NK-92 (cell line): Measurements from ENCODE around the gene HHAT.
A peak's percentile ranks its signal among the peaks of the same experiment; 100 is the strongest.

Experiments
- DNase-seq: peaks from one replicate; lab custom pipeline; 2025; ENCODE audit not compliant: unreplicated experiment; lab: John Stamatoyannopoulos, UW

Gene HHAT

DNA sequence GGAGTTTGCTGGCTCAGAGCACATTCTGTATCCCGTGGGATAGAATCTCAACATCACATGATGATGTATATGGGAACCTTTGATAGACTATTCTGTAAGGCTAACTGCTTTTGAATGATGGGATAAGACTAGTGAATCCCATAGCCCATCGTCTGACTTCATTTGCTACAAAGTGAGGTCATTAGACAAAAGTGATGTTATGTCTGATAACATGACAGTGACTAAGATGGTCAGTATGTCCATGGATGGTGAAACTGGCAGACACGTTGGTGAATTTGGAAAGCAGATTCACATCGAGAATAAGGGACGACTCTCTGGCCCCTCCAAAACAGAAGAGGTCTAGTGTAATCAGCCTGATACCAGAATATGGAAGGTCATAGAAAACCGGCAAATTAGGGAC, 108.4 kb downstream of the HHAT start:
- no peak for DNase-seq

DNA sequence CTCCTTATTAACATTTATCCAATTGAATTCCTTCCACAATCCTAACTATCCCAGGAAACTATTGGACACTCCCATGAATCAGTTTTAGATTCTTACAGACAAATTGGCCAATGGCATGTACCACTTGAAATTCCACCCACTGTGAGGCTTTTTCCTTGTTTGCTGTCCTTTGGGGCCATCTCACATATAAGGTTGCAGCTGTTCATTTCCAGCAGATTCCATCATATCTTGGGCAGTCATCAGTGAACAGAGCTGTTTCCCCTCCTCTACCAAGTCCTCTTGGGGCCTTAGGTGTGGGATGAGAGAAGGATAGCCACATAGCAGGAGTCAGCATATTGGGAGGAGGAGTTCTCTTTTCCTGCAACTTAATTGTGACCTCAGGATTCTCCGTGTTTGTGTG, 109.1 kb downstream of the HHAT start:
- no peak for DNase-seq

DNA sequence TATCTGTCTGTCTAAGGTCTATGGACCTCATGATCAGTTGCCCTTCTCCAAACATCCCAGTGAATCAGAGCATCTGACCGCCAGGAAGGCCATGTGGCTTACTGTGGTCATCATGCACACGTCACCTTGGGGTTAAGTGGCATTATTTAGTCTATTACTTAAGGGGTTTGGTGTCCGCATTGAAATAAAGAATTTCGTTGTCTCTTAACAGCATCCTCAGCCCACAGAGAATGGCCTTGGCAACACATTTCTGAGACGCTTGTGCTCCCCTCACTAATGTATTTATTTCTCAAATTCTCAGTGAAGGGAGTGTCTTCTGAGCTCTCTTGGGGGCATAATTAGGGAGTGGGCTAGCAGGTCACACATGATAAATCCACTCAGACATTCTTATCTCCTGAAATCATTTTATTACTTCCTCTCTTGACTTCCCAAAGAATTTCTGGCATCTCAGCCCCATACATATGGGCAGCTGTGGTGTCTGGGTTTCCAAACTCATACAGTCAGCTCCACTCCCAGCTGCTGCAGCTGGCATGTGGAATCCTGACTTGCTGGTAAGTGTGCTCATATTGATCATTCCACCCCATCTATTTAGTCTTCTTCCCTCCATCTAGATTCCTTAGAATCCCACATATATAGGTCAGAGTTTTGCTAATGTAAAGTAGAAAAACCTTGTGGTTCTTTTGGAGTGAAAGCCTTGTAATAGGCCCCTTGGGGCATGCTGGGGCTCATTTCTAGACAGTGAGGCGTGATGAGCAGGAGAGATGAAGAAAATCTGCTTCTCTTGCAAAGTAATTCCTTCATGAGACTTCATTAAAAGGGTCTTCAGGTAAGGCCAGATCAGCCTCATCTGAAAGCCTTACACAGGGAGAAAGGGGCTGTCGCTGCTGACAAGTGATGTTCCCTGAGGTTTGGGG, 110.5 kb downstream of the HHAT start:
- no peak for DNase-seq

DNA sequence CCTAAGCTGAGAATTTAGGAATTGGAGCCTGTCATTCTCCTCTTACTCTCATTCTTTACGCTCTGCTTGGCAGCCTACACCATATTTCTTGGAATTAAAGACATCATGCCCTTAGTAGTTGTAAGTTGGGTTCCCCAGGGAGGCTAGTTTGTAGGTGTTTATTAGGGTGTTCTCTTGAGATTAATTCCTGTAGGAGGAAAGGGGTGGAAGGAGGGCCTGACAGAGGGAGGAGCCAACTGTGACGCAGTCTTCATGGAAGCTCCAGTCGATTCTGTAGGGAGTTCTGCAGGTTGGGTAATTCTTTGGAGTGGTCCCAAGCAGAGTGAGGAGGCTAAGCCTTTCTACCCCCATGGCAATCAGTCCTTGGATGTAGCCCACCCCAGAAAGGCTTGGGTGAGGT, 111.4 kb downstream of the HHAT start:
- no peak for DNase-seq

DNA sequence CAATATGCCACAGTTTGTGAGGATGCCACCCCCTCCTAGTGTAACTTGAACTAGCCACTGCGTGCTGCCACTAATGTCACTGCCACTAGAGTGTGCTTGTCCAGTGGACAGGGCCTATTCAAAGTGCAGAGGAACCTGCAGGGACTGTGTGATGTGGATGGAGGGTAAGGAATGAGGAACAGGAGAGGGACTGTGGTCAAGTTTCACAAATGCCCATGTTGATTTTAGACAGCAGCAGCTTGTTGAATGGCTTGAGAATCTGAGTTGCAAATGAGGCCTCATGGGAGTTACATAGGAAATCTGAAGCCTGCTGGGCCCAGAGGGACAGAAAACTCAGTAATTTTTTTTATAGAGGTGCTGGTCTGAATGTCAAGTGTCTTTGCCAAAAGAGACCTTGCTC, 112.3 kb downstream of the HHAT start:
- no peak for DNase-seq

DNA sequence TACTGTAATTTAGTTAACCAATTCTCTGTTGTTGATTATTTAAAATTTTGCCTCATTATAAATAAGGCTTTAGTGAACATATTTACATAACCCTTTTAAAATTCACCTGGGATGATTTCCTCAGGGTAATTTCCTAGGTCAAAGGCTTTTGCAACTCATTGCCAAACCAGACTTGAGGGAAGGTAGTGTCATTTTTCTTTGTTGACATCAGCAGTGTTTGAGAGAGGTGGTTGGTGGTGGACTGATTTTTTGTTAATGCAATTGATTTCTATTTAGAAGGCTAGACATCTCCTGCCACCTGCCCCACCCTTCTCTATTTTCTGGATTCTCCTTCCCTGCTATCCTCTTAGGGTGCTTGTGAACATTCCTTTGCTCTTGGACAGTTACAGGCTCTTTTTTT, 116.8 kb downstream of the HHAT start:
- no peak for DNase-seq

DNA sequence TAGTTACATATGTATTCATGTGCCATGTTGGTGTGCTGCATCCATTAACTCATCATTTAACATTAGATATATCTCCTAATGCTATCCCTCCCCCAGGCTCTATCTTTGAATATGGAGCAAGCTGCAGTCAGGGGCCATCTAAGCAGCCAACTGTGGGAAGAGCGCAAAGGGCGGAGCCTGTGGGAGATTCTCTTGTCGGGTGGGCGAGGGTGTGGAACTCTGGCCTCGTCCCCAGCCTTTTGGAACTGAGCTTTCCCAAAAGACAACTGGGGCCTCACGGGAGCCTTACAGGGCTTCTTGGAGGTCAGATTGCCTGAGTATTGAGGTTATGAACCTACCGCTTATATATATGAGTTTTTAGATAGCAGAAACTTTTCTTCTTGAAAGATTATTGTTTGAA, 117.2 kb downstream of the HHAT start:
- no peak for DNase-seq

DNA sequence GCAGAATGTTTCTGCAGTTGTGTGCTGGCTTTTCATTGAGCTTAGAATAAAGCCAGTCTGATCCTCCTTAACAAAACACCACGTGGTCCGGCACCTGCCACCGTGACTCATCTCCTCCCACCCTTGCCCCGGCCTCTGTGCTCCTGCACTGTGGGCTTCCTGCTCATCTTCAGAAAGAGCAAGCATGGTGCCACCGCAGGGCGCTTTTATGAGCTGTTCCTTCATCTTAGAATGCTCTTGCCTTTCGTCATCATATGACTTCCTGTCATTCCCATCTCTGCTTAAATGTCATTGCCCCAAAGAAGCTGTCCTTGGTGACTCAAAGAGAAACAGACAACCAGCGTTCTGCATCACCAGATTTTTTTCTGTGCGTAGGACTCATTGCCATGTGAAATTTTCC, 117.8 kb downstream of the HHAT start:
- DNase-seq, result no peak

DNA sequence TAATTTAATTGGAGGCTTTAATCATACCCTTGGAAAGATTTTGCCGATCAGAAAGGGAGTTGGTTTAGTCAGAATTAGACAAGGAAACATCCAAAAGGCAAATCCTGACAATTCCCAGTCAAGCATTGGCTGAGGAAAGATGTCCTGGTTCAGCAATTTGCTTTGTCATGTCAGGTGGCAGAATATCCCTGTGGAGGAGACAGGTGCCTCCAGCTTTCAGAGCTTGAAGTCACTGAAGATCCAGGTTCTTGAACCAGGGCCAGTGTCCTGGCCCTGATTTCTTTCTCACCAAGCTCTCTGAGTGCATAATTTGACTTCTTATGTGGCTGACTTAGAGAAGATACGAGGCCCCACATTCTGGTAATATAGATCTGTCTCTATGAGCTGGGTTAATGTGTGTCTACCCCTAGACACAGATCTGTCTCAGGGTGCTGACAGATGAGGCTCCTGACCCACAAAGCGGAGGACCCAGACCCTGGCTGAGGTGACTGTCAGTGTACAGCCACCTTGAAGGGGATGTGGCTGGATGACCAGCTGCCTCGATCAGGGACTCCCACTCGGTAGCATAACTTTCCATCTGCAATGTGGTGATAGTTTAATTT, 118.9 kb downstream of the HHAT start:
- no peak for DNase-seq

DNA sequence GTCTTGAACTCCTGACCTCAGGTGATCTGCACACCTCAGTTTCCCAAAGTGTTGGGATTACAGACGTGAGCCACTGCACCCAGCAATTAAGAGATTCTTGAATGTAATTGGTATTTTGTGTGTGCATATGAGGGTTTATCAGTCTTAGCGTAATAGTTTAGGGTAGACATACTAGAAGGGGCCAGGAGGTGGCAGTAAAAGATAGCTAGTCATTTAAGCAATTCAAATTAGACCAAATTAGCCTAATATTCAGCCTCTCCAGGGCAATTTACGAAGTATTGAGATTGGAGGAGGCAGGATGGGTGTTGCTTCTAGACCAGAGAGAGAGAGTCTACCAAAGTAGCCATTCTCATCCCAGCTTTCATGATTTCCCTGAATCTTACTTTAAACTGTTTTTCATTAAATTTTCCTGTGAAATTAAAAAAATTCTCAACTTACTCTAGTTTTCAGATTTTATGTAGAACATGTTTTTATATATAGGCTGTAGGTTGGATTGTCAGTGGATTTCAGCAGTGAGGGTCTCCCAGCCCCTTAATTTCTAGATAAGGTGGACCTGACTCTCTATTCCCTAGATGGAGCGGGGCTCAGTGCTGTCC, 119.7 kb downstream of the HHAT start:
- DNase-seq, result no peak

DNA sequence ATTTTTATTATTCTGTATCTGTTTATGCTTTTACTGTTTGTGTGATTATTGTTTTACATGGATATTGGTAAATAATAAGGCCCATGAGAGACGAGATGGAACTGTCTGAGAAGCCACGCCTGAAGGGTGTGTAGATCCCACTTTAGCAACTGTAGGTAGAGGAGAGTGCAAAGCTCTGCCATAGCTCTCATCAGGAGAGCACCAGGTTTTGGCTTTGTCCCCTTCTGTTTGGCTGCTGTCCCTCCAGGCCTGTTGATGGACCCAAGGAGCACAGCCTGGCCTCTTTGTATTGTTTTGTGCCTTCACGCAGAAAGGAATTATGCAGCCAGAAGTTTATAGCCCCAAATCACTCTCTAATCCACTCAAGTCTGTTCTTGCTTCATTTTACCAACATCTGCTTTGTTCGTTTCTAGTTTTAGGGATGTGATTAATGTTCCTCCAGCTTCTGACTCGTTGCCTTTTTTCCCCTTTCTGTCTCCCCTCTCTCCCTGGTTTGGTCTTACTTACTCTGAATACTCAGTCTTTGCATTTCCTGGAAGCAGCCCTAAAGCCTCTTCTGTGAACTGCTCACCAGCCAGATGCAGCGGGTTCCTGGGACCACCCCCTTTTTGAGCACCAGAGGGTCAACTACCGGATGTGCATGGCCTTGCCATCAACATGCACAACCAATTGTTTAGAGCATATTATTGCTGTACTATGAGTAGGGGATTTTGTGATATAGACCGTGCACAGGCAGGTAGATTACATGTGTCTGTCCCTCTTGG, 127.3 kb downstream of the HHAT start:
- peak; percentile 4 for DNase-seq

DNA sequence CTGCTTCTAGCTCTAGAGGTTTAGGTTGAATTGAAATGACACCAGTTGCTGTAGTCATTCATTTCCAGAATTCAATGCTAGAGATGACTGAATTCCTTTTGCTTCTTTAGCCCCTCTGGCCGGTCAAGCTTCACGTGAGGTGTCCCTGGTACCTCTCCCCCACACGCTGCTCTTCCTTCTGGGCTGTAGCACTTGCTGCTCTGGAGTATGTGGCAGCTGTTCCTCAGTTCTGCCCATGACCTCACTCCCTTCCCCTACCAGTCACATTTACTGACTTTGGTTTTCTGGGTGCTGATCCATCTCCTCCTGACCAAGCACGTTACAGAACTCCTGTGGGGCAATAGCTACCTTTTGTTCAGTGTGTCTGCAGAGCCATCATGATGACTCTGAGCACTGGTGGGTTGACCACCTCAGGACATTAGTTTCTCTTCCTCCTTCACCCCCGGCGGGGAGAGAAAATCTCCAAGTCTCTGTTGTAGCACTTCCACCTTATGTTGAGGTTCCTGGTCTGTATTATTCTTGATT, 128.1 kb downstream of the HHAT start:
- no peak for DNase-seq

DNA sequence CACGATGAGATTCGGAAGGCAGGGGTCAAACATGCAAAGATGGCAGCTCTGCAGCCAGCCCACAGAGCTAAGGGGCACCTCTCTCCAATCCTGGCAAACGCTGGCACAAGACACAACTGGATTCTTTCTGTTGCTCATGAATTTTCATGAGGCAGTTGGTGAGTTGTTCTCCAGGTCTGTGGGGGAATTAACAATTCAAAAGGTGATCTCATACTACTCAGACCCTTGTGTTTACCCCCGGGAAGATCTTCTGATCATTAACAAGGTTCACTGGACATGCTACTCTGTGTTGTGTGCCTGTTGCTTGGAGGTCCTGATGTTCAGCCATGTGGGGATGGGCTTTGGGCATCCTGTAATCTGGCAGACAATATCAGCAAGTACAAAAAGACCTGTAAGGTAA, 128.9 kb downstream of the HHAT start:
- DNase-seq, result no peak

DNA sequence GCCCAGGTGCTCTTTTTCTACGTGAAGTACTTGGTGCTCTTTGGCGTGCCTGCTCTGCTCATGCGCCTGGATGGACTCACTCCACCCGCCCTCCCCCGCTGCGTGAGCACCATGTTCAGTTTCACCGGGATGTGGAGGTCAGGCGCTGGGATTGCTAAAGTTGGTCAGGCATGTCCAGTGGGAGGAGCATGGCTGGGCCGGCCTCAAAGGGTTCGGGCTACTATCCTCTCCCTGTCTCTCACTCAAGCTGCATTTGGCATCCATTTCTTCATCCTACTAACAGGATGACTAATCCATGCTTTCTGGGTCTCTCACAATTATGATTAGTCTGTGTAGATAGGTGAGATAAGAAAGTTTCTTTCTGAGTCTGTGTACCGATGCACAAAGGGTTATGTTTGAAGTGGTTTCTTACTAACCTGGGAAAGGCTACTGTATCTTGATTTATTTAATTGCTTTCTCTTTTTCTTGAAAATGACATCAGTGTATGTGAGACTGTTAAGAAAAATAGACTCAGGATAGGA, 135.9 kb downstream of the HHAT start:
- DNase-seq, result no peak

DNA sequence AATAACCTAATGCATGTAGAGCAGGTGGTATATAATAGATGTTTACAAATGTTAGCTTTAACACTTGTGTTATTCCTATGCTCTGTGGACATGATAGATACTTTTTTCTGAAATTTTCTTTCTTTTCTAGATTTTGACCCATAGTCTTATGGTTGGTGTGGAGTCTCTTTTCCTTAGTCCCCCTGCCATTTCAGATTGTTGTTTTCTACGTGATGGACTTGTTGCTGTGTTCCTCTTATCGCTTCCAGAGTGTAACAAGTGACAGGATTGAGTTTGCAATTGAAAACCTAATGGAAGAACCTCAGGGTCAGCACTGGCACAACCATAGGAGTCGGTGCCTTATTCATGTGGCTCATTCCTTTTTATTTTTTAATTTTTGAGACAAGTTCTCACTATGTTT, 136.4 kb downstream of the HHAT start:
- no peak for DNase-seq

DNA sequence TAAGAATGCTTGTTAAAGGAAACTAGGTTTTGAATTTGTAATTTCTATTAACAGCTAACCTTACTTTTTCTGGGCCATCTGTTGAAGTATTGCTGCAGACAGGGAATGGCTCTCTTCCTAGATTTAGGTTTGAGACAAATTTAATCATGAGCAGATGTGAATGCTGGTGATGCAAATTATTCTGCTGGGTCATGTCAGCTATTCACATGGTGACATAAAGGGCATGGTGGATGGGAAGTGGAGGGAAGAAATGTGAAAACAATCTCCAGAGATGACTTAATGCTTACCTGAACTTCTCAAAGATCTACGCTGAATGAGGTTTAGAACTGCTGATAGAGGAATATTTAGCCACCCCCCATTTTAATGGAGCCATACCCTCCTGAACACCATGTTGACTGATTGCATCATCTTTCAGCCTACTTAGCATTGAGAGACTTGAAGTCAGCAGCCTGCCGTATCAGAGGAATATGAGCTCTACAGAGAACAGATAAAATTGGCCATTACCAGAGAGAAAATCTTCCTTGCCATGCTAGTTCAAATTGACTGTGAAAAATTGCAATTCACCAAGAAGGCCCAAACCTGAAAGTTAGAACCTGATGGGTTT, 138.8 kb downstream of the HHAT start:
- no peak for DNase-seq

DNA sequence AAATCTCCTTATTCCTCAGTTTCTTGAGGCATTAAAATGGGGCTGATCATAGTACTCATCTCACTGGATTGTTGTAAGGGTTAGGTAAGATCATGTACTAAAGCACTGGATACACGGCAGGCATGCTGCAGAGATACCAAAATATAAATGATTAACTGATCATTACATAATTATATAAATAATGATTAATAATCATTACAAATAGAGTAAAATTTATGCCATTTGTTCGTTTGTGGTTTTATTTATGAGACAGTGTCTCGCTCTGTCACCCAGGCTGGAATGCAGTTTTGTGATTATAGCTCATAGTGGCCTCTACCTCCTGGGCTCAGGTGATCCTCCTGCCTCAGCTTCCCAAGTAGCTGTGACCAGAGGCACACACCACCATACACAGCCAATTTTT, 140.7 kb downstream of the HHAT start:
- no peak for DNase-seq

DNA sequence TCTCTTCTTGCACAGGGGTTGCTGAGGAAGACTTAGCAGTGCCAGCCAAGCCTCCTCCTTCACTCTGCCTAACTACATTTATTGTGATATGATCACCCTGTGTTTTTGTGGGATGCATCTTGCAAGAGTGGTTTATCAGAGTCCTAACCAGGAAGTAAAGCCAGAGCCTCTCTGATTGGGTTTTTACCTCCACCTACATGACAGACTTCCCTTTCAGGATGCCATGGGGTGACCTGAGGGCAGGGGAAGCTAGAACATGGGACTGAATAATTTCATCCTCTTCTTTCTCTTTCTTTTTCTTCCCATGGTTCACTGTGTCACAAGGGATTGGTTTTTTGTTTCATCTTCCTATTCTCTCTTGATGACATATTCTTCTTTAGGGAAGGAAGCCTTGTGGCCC, 146.6 kb downstream of the HHAT start:
- no peak for DNase-seq

DNA sequence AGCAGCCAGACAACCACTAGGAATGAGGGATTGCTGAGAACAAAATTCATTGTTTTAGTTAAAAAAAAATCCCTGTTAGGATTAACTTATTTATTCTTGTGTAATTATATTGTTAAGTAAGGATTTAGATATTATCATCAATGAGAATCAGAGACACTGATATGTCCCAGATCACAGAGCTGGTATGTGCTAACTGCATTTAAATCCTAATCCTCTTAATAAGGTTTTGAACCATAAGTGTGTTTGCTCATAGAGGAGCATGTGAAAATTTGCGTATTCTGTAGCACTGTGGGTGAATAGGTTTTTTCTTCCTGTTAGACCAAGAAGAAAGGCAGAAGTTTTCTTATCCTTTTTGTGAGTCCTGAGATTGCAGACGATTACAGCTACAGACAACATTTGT, 147.1 kb downstream of the HHAT start:
- no peak for DNase-seq

DNA sequence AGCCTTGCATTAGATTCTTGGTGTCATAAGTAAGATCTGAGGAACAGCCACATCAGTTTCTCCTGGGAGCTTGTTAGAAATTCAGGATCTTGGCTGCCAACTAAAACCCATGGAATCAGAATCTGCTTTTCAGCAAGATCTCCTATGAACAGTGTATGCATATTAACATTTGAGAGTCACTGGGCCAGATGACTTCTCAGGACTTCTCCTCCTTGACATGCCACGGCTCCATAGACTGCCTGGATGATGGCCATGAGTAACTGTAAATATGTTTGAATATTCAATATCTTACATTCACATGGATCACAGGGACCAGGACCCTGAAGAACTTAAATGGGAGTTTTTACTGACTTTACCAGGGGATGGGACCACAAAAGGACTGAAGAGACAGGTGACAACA, 148.0 kb downstream of the HHAT start:
- DNase-seq, result no peak
